COLO829 (cell line): ENCODE measurements around the gene BAIAP3.

Source experiments
- DNase-seq: peaks from one replicate; pipeline ENCODE4 v3.0.0; 2012; ENCODE audit warnings: low spot score

BAIAP3 gene

DNA sequence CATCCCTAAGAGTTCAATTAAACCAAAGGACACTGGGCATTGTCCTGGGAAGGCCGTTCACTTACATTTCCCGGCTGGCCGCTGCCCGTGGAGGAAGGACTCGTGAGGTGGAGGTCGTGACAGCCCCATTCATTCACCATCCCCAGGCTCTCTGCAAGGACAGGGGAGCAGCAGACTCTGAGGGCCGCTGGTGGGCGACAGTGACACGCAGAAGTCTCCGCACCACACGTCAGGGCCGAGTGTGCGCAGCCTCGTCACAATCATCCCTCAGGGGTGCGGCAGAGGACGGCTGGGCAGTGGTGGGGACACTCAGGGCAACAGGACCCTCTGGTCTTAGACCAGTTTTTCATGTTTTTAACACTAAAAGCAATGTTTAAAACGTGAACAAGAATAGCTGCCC lies 59.4 kb downstream of the BAIAP3 start:
- DNase-seq, result no peak

- DNase-seq, result no peak
These were observed 60.2 kb downstream of the BAIAP3 start for GRCh38 chr16:1393613-1394176.

- DNase-seq, result no peak
These were observed 61.0 kb downstream of the BAIAP3 start for GRCh38 chr16:1394367-1394951.

DNA sequence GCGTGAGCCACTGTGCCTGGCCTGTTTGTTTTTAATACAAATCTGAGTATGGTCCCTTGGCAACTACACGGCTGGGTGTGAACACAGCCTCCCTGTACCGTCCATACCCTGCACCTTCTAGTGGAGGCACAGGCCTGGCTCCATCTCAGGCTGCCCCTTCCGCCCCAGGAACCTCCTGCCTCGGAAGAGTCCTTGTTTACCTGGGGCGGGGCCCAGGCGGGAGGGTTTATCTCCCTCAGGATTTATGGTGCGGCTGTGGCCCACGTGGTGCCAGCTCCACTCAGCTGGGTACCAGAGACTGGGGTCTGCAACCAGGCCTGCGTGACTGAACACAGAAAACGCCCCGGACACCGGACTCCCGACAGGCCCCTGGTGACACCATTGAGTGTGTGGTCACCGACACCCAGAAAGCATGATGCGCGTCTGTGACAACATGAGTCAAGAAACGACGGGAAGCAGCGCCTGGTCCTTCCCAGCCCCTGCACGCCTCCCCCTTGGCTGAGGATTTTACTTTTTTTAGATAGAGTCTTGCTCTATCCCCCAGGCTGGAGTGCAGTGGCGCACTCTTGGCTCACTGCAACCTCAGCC lies 62.1 kb downstream of the BAIAP3 start:
- DNase-seq, result no peak

GRCh38 chr16:1397779-1398178 lies 64.3 kb downstream of the BAIAP3 start:
- DNase-seq, result no peak

GRCh38 chr16:1398351-1398750 lies 64.9 kb downstream of the BAIAP3 start:
- DNase-seq, result no peak
